ENCODE data around the gene DCC.

GRCh38 chr18:53040286-53040685 is 700.3 kb downstream of the DCC start:
- TF ChIP-seq POLR2AphosphoS5 (IDR thresholded peaks at IDR 0.05; ENCODE audit: control insufficient read depth, insufficient read depth, low read depth, low read length) (no peak), RAD21 (CRISPR knock-in tag; conservative IDR thresholded peaks at IDR 0.05 in 1 of 2, IDR thresholded peaks at IDR 0.05 in 1 of 2) (no peak), SMC3 (conservative IDR thresholded peaks at IDR 0.05; ENCODE audit: insufficient read depth, low read depth, low read length) (no peak), CTCF (IDR thresholded peaks at IDR 0.05 in 2 of 3, conservative IDR thresholded peaks at IDR 0.05 in 1 of 3; ENCODE audit: insufficient read depth in 2 of 3, low read depth in 1 of 3, low read length in 3 of 3) (no peak), NCOA1 (IDR thresholded peaks at IDR 0.05; ENCODE audit: low read depth) (no peak), CSDE1 (IDR thresholded peaks at IDR 0.05) (no peak), MYC (IDR thresholded peaks at IDR 0.05; ENCODE audit: low read depth, low read length) (no peak), MYC (CRISPR knock-in tag; IDR thresholded peaks at IDR 0.05; ENCODE audit: borderline replicate concordance, low read depth) (no peak), ZBTB8A (IDR thresholded peaks at IDR 0.05; ENCODE audit: partially characterized antibody) (no peak)

Measured in K562 (cell line).